Measurements from ENCODE around the gene GNG7. TPM values are rescaled to one million over a fixed set of nuclear protein-coding genes. Genes with fewer than 3 reads are reported as not detected.

GNG7 gene
- polyA plus RNA-seq, 1 of the 3 experiments (the other 2 are of a cell fraction) = 2.2 TPM

DNA sequence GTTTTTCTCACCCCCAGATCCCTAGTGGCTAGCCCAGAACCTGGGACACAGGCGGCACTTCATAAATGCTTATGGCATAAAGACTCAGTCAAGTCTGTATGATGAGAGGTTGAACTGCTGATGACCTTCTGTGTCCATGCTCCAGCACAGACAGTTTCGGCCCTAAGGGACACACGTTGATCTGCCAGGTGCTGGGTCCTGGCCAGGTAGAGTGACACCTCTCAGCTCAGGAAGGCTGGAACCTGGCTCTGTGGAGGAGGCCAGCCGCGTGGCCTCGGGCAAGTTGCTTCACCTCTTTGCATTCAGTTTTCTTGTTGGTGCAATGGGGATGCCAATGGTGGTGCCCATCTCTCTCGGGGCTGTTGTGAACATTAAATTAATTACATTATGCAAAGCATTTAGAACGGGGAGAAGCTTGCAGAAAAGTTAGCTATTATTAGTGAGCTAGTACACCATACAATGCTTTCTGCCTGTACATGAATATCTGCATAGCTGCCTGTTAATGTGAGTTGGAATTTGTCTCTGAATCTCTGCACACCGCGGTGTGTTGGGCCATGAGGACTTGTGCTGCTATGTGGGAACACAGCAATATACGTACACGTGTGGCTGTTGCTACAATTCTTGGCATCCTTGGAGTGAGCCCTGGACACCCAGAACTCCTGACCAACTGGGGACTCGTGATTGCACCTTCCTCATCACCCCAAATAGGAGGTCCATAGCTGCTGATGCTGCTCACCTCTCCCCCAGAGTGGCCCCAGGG, 218.1 kb downstream of the GNG7 start:
- WGBS (ENCODE audit: low lambda C conversion rate) = 55% methylated on average over 9 of the region's 13 CpGs
- ChIA-PET CTCF (interaction anchor here (0.6 to 1.2 kb wide), 2 partner anchors 153 to 164 kb away, joined by 3 read pairs; no protein-coding TSS in a partner anchor), POLR2A (interaction anchor here (1.2 kb wide), 1 partner anchor 8 kb away, joined by 5 read pairs; the partner anchor contains the start of gene GADD45B)
- no peaks in the 10 kb centered on the region for H3K27me3 ChIP-seq (ENCODE audit: insufficient read depth)
- H3K4me1 ChIP-seq (ENCODE audit: control insufficient read depth in 1 of 2, insufficient read depth in 2 of 2, low read depth in 1 of 2, low read length in 1 of 2) = peaks cover under 1% of the 10 kb centered on the region in 2 experiments; a peak in 1 of 4 replicates
- no peak overlapping the region for H3K27ac ChIP-seq (ENCODE audit: low read depth in 2 of 2, low read length in 1 of 2)
- peaks cover 5% of the 10 kb centered on the region; the same call in 1 of the 2 replicates for H3K9me3 ChIP-seq
- peaks cover under 1% of the 10 kb centered on the region; the same call in 1 of the 2 replicates for H3K79me2 ChIP-seq (ENCODE audit: insufficient read depth)
- no peak overlapping the region for H3K4me2 ChIP-seq
- H4K20me1 ChIP-seq (ENCODE audit: insufficient read depth) = 0 out of 2 replicates have a peak, but pooled peaks cover 2% of the 10 kb centered on the region
- no peak for TF ChIP-seq CHD2 (IDR thresholded peaks at IDR 0.05; ENCODE audit: low read length, partially characterized antibody)
- no peak for TF ChIP-seq ELF1 (IDR thresholded peaks at IDR 0.05)
- no peak for TF ChIP-seq FOXJ3 (CRISPR knock-in tag; IDR thresholded peaks at IDR 0.05)
- no peak for TF ChIP-seq POLR2AphosphoS5 (IDR thresholded peaks at IDR 0.05; ENCODE audit: low read depth, low read length)
- TF ChIP-seq RAD21 (IDR thresholded peaks at IDR 0.05; ENCODE audit: low read length) = no peak
- no peak for TF ChIP-seq FOSL2 (IDR thresholded peaks at IDR 0.05; ENCODE audit: borderline replicate concordance, low read depth)
- TF ChIP-seq, protein P1, sequence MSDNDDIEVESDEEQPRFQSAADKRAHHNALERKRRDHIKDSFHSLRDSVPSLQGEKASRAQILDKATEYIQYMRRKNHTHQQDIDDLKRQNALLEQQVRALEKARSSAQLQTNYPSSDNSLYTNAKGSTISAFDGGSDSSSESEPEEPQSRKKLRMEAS (IDR thresholded peaks at IDR 0.05; ENCODE audit: low read depth) = no peak
- TF ChIP-seq NRF1 (IDR thresholded peaks at IDR 0.05; ENCODE audit: low read depth, low read length) = no peak
- TF ChIP-seq YY1 (IDR thresholded peaks at IDR 0.05; ENCODE audit: low read depth) = no peak
- no peak for TF ChIP-seq TEAD4 (IDR thresholded peaks at IDR 0.05; ENCODE audit: borderline replicate concordance, insufficient read depth)
- TF ChIP-seq RFX5 (IDR thresholded peaks at IDR 0.05; ENCODE audit: low read length) = no peak
- TF ChIP-seq, protein P2, sequence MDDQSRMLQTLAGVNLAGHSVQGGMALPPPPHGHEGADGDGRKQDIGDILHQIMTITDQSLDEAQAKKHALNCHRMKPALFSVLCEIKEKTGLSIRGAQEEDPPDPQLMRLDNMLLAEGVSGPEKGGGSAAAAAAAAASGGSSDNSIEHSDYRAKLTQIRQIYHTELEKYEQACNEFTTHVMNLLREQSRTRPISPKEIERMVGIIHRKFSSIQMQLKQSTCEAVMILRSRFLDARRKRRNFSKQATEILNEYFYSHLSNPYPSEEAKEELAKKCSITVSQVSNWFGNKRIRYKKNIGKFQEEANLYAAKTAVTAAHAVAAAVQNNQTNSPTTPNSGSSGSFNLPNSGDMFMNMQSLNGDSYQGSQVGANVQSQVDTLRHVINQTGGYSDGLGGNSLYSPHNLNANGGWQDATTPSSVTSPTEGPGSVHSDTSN (IDR thresholded peaks at IDR 0.05) = no peak
- H3K9ac ChIP-seq = no peak overlapping the region
- H3K9me2 ChIP-seq = no peaks in the 10 kb centered on the region
- H2AFZ ChIP-seq (ENCODE audit: low read depth) = no peak overlapping the region
- no peak overlapping the region for H3K4me3 ChIP-seq (ENCODE audit: low read depth in 2 of 2, low read length in 1 of 2)
- DNase-seq = no peak
- H3K36me3 ChIP-seq (replicated peaks in 1 of 2; ENCODE audit: control insufficient read depth in 1 of 2, insufficient read depth in 2 of 2, low read length in 1 of 2) = no peaks in the 10 kb centered on the region
- peaks cover 20% of the 10 kb centered on the region for H3F3A ChIP-seq (replicated peaks; ENCODE audit: insufficient read depth)

DNA sequence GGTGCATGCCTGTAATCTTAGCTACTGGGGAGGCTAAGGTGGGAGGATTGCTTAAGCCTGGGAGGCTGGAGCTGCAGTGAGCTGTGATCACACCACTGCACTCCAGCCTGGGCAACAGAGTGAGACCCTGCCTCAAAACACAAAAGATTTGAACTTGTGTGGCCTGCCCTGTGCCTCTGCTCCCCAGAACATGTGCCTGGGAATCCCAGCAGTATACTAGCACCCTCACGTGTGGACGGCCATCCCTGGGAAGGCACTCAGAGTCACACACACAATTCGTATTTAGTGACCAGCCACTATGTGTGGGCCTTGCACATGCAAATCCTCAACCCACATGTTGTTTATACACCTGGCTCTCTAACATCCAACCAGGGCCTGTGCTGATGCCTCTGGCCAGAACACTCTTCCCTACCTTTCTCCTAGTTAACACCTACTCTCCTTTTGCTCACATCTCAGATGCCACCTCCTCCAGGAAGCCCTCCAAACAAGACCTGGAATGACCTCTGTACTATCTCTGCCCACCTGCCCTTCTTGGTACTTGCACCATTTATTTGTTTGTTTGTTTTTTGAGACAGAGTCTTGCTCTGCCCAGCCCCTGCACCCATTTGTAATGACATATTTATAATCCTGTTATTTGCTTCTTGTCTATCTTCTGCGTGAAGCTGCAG, 218.9 kb downstream of the GNG7 start:
- no peak for TF ChIP-seq MEF2A (IDR thresholded peaks at IDR 0.05; ENCODE audit: borderline replicate concordance, low read depth)
- no peak for TF ChIP-seq MXI1 (IDR thresholded peaks at IDR 0.05; ENCODE audit: low read depth, low read length)
- no peak for TF ChIP-seq RFX5 (IDR thresholded peaks at IDR 0.05; ENCODE audit: low read length)
- no peak for TF ChIP-seq YY1 (IDR thresholded peaks at IDR 0.05; ENCODE audit: low read depth)
- TF ChIP-seq RAD21 (IDR thresholded peaks at IDR 0.05; ENCODE audit: low read length) = no peak
- no peak for TF ChIP-seq CHD2 (IDR thresholded peaks at IDR 0.05; ENCODE audit: low read length, partially characterized antibody)
- TF ChIP-seq, protein P3, sequence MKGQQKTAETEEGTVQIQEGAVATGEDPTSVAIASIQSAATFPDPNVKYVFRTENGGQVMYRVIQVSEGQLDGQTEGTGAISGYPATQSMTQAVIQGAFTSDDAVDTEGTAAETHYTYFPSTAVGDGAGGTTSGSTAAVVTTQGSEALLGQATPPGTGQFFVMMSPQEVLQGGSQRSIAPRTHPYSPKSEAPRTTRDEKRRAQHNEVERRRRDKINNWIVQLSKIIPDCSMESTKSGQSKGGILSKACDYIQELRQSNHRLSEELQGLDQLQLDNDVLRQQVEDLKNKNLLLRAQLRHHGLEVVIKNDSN (IDR thresholded peaks at IDR 0.05; ENCODE audit: borderline replicate concordance, low read depth) = no peak
- no peak for TF ChIP-seq FOXJ3 (CRISPR knock-in tag; IDR thresholded peaks at IDR 0.05)
- TF ChIP-seq FOXM1 (IDR thresholded peaks at IDR 0.05; ENCODE audit: low read depth) = no peak
- no peak for TF ChIP-seq JUND (IDR thresholded peaks at IDR 0.05)
- TF ChIP-seq GABPA (IDR thresholded peaks at IDR 0.05; ENCODE audit: low read depth) = no peak
- no peak for DNase-seq
- CTCF ChIA-PET = interaction anchor here (0.6 to 1.2 kb wide), 2 partner anchors 154 to 165 kb away, joined by 3 read pairs; no protein-coding TSS in a partner anchor
- 7% methylated on average over 3 of the region's 4 CpGs for WGBS (ENCODE audit: low lambda C conversion rate)
- no peaks in the 10 kb centered on the region for H3K27me3 ChIP-seq (ENCODE audit: insufficient read depth)
- H3K9me2 ChIP-seq = no peaks in the 10 kb centered on the region
- peaks cover 5% of the 10 kb centered on the region; the same call in 1 of the 2 replicates for H3K9me3 ChIP-seq
- H3K79me2 ChIP-seq (ENCODE audit: insufficient read depth) = peaks cover 8% of the 10 kb centered on the region
- no peak overlapping the region for H3K4me2 ChIP-seq
- no peaks in the 10 kb centered on the region for H3K36me3 ChIP-seq (replicated peaks in 1 of 2; ENCODE audit: control insufficient read depth in 1 of 2, insufficient read depth in 2 of 2, low read length in 1 of 2)
- POLR2A ChIA-PET = interaction anchor here (1.2 kb wide), 1 partner anchor 7 kb away, joined by 5 read pairs; the partner anchor contains the start of gene GADD45B
- no peak overlapping the region for H3K4me3 ChIP-seq (ENCODE audit: low read depth in 2 of 2, low read length in 1 of 2)
- no peak overlapping the region for H2AFZ ChIP-seq (ENCODE audit: low read depth)
- H3K27ac ChIP-seq (ENCODE audit: low read depth in 2 of 2, low read length in 1 of 2) = no peak overlapping the region
- H3K9ac ChIP-seq = no peak overlapping the region
- 0 out of 2 replicates have a peak, but pooled peaks cover 5% of the 10 kb centered on the region for H4K20me1 ChIP-seq (ENCODE audit: insufficient read depth)
- H3K4me1 ChIP-seq (ENCODE audit: control insufficient read depth in 1 of 2, insufficient read depth in 2 of 2, low read depth in 1 of 2, low read length in 1 of 2) = peaks cover under 1 to 6% of the 10 kb centered on the region in 2 experiments; a peak in 1 of 4 replicates
- peaks cover 25% of the 10 kb centered on the region for H3F3A ChIP-seq (replicated peaks; ENCODE audit: insufficient read depth)
